T-helper 22 cell (primary cell): ENCODE data around the gene PRUNE2.
"Not testable (repeated sequence)": the region's sequence is repeated elsewhere in the genome, so short reads cannot be mapped to it uniquely, and the experiment has no call there.

Experiments used
- DNase-seq: peaks from one replicate; pipeline ENCODE4 v3.0.0-alpha.2; 2020; ENCODE audit warnings: low read depth

PRUNE2 gene

DNA sequence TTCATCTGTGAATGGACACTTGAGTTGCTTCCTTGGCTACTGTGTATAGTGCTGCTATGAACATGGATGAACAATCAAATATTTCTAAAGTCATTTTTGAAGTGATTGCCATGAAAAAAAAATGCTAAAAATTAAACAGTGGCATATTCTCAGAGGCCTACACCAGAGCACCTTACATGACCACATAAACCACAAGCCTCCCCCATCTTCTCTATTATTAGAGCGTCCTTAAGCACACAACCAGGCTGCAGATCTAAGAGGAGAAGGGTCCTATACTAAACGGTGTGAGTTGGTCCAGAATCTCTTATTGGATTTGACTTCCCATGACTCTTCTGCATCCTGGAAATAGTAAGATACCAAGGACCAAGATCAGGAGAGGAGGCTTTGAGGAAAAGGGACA, 107.4 kb downstream of the PRUNE2 start:
- no peak for DNase-seq

DNA sequence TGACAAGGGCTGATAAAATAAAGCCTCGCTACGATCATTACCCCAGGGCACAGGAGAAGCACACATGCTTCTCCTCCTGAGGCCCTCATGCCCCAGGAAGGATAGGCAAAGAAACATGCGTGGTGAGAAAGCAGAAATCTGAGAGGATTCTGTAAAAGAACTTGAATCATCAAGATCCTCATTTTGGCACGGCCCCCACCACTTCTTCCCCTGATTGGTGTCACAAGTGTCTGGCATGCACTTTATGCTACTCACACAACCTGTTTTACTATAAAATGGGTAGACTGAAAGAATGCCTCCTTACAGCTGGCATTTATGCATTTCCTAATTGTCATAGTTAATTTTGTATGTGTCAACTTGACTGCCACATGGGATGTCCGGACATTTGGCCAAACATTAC, 109.6 kb downstream of the PRUNE2 start:
- DNase-seq, result no peak

DNA sequence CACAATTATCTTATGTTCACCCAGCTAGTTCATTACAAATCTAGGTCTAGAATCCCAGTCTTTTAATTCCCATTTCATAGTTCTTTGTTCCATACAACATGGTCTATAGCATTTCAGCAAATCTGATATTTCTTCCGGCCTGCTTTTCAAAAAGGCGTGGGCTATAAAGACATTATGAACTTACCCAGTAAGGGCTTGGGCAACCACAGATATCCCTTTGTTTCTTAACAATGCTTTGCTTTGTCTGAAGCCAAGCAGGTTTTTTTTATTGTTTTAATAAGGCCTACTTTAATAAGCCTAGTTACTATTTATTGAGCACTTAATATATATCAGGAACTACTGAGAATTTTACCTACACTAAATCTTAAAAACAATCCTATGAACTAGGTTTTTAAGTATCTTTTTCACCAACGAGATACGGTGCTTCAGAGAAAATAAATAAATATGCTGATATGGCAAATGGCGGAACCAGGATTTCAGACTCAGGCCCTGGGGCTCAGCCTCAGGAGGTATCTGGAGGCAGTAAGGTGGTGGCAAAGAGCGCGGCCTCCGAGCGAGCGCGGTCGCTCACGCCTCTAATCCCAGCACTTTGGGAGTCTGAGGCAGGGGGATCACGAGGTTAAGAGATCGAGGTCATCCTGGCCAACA, 112.0 kb downstream of the PRUNE2 start:
- no peak for DNase-seq

DNA sequence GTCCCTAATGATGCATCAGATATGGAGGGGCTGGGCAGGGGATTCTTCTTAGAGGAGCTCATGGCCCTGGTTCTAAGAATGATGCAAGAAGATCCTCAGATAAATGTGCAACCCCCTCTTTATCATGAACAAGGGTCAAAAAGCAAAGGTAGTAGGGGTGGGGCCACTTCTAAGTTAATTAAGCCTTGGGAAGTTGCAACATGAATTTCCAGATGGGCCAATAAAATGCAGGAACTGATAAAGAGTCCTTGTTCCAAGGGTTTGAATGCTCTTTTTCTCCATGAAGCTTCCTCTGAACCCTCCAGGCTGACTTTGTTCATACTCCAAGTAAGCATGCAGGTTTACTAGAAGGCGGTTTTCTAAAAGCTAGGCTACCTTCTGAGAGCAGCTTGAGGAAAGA, 116.1 kb downstream of the PRUNE2 start:
- DNase-seq, result no peak

DNA sequence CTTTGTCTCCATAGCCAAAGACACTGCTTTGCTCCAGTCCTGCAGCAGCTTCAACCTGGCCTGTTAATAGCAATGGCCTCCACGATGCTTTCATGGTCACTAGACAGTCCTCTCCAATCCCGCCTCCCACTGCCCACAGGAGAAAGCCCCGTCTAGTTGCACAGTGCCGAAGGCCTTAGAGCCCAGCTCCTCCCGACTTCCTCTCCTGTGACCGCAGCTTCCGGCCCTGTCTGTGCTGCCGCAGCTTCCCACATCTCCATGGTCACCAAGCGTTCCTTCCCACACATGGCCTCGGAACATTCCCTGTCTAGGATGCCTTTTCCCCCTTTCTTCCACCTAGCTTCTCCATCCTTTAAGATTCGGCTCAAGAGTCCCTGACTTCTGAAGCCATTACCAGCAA, 118.2 kb downstream of the PRUNE2 start:
- DNase-seq, result no peak

DNA sequence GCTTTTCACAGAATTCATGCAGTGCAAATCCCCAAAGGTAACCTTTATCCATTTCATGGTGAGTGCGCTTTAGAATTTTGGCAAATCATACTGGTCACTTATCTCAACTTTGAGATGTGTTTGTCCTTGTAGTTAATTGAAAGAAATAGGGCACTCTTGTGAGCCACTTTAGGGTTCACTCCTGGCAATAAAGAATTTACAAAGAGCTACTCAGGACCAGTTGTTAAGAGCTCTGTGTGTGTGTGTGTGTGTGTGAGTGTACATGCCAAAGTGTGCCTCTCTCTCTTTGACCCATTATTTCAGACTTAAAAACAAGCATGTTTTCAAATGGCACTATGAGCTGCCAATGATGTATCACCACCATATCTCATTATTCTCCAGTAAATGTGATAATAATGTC, 120.4 kb downstream of the PRUNE2 start:
- DNase-seq, result no peak

DNA sequence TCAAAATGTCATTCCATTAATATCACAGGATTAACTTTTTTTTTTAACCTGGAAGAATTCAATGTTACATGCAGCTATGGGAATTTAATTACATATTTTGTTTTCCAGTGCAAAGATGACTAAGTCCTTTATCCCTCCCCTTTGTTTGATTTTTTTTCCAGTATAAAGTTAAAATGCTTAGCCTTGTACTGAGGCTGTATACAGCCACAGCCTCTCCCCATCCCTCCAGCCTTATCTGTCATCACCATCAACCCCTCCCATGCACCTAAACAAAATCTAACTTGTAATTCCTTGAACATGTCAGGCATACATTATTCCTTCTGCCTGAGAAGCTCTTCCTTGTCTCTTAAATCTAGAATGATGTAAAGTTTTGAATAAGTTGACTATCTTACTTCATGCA, 121.0 kb downstream of the PRUNE2 start:
- no peak for DNase-seq

DNA sequence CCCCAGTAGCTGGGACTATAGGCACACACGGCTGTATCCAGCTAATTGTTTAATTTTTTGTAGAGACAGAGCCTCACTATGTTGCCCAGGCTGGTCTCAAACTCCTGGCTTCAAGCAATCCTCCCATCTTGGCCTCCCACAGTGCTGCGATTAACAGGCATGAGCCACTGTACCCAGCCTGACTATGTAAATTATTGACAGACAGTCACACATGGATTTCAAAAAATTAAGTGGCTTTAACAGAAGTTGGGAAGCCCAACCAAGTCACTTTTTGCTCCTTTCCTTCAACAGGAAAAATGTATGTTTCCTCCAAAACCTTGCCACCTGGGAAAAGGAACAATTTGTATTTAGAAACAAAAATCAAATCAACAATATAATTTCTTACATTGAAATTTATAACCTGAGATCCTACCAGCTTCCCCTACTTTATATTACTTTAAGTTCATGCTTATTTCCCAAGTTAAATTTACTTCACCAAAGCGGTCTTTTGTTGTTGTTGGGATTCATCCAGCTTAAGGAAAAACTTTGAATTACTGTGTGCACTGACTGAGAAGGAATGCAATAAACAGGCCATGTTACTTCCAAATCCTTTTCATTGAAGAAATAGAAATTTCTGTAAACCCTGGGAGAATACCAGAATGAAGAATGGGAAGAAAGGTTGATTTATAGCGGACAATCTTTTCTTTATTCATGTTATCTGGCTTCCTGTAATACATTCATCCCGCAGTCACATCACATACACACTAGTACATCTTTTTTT, 133.0 kb downstream of the PRUNE2 start:
- DNase-seq, result no peak

DNA sequence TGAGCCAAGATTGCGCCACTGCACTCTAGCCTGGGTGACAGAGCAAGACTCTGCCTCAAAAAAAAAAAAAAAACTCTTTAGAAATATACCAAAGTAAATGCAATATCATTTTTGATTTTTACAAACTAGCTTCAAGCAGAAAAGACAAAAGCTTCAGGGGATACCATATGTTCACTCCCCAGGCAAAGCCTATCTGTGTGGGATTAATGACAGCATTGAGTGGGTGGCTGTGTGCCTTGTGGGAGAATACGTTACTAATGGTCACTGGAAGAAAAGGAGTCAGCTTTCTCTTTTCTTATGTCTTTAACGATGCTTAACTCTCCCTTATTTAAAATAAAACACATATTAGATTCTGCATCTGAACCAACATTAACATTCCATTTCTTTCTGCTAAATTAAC, 139.8 kb downstream of the PRUNE2 start:
- no peak for DNase-seq

DNA sequence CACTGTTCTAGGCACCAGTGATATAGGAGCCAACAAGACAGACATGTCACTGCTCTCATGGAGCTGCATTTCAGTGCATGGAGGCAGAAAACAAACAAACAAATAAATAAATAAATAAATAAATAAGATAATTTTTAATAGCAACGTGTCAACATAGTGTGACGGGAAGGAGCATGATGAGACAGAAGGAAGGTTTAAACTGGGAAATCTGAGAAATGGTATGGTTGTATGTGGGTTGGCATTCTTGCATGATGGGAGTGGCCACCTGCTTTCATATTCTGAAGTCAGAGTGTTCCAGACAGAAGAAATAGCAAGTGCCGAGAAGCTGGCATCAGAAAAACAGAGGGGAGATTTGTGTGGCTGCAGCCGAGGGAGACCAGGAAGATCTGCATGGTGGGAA, 141.8 kb downstream of the PRUNE2 start, which contains the start of gene PCA3:
Gene PCA3, plus strand, starts transcription at position 301 of the 400 bp plus-strand sequence.
- DNase-seq, result no peak

DNA sequence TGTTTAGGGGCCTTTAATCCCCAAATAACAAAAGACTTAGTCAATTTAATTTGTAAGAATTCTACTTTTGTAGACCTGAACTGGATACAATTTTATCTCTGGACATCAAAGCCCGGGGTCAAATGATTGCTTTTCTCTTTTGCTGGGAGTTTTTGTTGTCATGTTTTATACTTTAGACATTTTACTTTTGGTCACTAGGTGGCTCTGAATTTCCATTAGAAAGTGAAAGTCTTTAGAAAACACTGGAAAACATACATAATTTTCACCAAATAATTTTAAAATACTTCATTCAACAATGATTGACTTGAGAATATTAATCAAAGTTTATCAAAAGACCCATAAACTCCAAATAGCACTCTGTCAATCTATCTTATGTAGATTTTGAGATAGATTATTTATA, 144.5 kb downstream of the PRUNE2 start:
- no peak for DNase-seq

DNA sequence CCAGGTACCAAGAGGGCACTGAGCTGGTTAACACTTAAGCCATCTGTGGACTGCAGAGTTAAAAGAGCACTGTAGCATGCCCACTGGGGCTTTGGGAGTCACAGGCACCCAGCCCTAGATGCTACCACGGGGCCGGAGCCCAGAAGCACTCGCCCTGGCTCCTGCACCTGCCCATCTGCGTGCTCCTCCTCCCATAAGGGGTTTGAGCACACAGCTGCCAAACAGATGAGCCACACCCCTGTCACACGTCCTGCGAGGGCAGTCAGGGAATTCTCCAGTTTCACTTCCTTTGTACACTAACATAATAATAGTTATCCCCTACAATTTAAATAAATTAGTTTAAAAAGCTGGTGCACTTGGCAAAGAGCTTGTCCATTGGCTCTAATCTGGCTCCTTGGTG, 146.2 kb downstream of the PRUNE2 start:
- no peak for DNase-seq

DNA sequence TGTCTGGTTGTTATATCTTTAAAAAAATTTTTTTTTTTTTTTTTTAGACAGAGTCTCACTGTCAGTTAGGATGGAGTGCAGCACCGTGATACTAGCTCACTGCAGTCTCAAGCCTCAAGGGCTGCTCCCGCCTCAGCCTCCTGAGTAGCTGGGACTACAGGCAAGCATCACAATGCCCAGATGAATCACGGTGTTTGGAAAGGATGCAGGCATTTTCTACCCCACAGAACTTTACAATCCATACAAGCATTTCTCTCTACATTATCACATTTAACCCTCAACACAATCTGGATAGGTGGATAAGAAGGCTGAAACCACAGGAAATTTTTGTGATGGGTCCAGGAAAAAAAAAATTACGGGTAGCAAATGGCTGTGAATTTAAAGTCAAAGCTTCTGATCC, 147.4 kb downstream of the PRUNE2 start:
- DNase-seq, result no peak

DNA sequence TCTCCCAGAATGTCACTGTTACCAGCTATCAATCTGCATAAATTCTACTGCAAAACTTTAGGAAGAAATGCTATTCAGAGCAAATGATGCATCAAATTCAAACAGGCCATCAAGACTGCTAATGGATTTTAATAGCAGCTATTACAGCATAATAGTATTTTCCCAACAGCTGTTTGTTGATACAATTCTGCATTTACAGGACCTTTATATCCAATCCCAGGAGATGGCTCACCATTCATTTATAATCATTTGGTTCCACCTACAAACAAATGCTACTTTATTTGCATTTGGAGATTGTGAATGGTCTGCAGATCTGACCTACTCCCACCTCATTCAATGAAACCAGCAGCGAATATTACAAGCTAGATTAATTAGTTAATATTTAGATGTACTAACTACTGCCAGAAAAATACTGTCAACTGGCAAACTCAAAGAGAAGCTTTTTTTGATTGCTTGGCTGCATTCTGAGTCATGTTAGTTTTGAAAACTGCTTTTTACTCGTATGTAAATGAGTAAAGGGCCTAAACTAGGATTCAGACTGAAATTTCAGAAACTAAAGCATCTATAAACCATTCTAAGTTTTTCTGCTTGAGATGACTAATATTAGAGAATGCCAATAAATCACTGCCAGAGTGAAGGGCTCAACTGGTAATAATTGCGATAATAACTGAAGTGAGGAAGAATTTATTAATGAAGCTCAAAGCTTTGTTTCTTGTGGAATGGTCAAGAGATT, 148.8 kb downstream of the PRUNE2 start:
- DNase-seq, result no peak

DNA sequence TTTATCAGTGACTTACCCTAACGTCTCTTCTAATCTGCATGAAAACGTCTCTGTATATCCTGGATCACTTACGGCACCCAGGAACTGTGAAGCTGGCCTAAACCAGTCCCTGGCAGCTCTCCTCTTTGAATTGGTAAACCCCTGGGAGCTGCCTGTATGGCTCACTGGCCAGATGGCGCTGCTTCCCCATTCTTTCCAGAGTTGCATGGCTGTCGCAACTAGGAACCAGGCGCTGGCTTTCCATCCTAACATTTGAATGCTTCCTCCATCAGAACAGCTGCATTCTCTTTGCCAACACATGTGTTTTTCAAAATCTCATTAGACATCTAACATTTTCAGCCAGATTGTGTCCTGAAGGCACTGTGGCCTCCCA, 149.7 kb downstream of the PRUNE2 start:
- DNase-seq, result no peak

DNA sequence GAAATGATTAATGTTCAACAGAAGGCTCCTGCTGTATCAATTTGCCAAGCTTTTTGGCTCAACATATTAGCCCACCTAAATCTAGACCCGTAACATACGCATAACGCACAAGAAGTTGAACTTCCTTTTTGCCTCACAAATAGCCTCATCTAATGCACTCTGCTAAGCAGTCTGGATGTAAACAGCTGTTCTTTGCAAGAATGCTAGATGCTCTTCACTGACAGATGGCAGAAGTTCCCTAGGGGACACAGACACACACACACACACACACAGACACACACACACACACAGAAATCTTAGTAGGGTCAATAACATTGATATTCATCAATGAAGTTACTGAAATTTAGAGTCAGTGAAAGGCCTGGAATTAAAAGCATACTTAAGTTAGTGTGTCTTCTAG, 154.9 kb downstream of the PRUNE2 start:
- no peak for DNase-seq

DNA sequence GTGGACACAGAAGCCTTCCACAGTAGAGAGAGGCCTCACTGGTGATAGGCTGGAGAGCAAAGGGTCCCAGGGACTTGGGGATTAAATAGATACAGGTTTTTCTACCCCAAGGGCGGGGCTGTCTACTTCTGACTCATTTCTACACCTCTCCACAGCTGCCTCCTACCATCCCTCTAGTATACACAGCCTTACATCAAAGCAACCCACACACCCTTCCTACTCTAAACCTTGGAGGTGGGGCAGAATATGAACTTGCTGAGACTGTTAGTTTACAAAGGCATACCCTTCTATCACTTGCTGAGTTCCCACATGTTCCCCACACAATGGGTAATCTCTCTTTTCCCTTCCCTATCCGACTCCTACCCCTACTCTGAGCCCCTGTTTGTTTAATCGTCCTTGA, 161.6 kb downstream of the PRUNE2 start:
- DNase-seq, result no peak

DNA sequence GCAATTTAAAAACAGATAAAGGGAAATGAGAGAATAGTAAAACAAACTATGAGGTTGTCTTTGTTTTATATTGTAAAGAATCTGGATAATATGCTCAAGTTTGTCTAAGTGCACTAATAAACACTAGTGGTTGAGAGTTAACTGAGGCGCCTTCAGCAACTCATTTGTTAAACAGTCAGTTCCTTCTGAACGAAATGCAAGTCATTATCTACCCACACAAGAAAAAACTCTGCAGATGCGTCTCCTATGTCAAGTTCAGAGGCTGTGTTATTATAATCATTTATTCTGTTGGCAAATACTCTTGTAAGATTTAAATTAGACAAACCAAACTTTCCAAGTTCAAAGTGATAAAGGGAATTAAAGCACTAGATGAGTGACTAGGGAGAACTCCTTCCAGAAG, 162.0 kb downstream of the PRUNE2 start:
- DNase-seq, result no peak

DNA sequence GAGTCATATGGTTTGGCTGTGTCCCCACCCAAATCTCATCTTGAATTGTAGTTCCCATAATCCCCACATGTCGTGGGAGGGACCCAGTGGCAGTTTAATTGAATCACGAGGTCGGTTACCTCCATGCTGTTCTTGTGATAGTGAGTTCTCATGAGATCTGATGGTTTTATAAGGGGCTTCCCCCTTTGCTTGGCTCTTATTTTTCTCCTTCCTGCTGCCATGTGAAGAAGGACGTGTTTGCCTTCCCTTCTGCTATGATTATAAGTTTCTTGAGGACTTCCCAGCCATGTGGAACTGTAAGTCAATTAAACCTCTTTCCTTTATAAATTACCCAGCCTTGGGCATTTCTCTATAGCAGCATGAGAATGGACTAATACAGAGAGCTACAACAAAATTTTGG, 163.0 kb downstream of the PRUNE2 start:
- not testable (repeated sequence) for DNase-seq

DNA sequence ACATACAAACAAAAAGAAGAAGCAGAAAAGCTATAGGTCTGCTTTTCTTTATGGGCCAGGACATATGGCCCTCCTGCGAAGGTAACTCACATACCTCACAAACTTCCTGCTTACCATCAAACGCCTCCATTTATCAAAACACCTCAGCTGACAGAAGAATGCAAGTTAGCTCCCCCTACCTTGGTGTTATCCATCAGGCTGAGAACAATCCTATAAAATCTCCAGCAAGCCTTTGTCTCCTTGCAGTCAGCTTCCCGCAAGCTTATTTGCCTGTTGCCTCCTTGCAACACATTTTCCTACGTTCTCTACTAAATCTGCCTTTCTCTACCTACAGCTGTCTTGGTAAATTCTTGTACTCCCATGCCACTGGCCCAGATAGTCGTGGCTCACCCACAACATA, 164.4 kb downstream of the PRUNE2 start:
- DNase-seq, result no peak

DNA sequence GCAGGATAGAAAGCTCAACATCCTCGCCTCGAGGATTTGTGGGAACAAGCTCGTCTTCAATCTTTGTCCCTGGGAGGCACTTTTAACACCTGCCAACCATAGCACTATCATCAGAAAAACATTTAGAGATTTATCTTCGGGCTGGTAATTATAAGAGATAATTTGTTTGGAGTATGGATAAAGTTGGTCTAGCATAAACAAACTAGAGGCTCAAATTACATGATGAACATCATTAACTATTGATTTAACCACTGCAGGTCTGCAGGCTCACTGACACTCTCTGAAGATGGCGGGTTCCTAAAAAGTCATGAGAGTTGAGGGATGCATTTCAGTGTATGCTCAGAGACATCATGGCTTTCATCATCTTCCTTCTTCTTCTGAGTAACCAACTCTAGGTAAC, 167.5 kb downstream of the PRUNE2 start:
- no peak for DNase-seq

DNA sequence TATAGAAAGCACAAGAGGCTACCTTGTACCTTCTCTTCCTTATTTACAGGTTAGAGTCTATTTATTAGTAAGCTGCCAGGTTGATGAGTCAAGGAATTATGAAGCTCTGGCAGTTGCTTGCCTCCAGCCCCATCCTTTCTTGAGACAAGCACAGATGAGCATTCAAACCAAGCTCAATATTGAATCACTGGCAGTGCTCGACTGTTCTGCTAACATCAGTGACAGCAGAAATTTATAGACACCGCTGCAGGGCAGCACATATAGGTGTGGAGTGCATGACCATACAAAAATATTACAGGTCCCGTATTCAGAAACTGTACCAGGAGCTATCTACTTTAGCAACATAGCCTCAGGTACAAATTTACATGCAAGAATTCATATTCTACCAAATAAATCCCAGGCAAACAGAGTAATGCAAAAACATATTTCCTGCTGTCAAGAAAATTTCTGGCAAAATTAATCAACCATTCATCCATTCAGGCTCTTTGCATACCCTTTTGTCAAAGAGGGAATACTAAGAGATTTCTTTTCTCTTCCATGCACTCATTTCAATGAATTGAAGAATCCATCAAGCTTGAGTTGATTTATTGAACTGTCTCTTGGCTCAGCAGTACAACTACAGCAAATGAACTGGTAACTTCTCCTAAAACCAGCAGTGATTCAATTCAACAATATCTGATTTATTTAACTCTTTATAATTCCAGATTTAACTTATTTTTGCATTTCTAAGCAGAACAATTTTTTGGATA, 168.6 kb downstream of the PRUNE2 start:
- DNase-seq, result no peak

DNA sequence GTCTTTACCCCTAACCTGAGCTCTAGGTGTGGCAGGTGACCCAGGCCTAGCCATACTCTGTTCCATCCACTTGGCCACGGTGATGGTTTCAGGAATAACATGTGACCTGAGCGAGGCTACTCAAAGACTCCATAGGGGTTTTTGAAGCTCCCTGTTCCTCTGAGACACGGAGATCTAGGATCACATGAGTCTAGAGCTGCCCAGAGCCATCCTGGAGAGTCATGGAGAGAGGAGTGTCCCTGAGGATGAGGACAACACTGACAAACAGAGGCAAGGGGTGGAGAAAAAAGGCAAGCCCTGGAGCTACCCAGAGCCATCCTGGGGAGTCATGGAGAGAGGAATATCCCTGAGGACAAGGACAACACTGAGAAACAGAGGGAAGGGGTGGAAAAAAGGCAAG, 171.2 kb downstream of the PRUNE2 start:
- DNase-seq, result no peak
